HG03378 (cell line): ENCODE data around the gene HTD2.
"Not testable (repeated sequence)": the region's sequence is repeated elsewhere in the genome, so short reads cannot be mapped to it uniquely, and the experiment has no call there.

Source experiments
- ATAC-seq: cut with Tn5 transposase; IDR thresholded peaks from one replicate; pipeline ENCODE4 v1.9.1; 2021; ENCODE audit warnings: mild to moderate bottlenecking, moderate library complexity; ENCODE audit not compliant: unreplicated experiment

Gene HTD2

GRCh38 chr3:58331593-58332152, 25.4 kb downstream of the HTD2 start:
- no peak for ATAC-seq

GRCh38 chr3:58332575-58333188, 26.4 kb downstream of the HTD2 start, which contains the start of gene PXK:
Gene PXK, plus strand, starts transcription at chr3:58332892. Its CDS starts 97 bp downstream, at chr3:58332989.
- ATAC-seq: peak; percentile 60

DNA sequence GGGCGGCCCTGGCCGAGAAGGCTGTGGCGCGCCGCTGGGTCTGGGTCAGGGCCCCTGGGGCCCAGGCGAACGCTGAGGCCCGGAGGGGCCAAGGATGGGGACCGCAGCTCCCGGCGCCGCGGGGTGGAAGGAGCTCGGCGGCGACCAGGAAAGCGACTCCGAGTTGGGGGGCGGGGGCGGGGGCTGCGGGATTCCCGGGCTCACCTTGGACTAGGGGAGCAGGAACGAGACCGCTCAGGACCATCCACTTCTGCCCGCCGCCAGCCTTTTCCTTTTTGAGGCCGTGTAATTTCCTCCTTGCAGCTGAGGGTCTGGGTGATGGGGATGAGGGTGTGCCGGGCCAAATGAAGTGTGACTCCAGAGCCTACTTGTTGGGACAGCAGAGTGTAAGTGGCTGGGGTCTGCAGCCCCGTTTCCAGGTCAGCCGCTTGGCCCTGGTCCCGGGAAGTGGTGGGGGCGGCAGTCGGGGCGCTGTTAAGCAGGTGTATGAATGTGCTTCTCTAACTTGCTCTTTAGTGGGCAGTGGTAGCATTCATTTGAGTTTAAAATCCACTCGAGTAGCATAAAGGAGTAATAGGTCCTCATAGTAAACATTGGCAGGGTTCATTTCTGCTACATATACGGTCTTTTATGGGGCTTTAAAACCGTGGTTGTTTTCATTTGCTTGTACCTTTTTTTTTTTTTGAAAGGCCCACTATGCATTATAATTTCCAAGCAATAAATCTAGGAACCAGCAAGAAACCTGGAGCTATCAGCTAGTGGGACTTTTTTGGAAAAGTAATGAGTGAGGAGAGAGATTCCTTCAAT, 27.1 kb downstream of the HTD2 start:
- peak; percentile 40 for ATAC-seq

DNA sequence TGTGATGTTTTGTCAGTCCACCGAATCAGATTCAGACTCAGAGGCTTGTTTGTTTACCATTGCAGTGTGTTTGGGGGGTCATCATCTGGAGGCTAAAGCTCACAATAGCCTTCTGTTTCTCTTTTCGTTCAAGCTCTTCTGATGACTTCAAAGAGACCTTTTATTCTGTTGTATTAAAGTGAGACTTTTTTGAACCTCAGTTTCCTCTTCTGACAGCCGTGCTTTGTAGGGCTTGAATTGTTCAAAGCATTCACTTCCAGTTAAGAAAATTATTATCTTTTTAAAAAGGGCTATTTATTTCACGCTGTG, 27.6 kb downstream of the HTD2 start:
- ATAC-seq: no peak

DNA sequence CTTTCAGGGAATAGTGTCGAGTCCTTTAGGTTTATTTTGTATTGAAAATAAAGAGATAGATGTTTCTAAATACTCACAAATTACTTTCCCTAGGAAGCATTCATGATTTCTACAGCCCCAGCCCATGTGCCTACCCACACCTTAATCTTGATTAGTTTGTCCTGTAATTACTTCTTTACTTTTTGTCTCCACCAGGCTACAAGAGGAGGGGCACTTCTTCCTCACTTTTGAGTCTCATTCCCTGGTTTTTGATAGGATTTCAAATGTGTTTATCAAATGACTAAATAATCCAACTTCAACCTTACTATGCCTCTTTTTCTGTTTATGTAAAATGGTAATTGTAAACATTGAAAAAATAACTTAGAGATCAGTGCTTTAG, 28.2 kb downstream of the HTD2 start:
- no peak for ATAC-seq

GRCh38 chr3:58335652-58335947, 29.3 kb downstream of the HTD2 start:
- no peak for ATAC-seq

DNA sequence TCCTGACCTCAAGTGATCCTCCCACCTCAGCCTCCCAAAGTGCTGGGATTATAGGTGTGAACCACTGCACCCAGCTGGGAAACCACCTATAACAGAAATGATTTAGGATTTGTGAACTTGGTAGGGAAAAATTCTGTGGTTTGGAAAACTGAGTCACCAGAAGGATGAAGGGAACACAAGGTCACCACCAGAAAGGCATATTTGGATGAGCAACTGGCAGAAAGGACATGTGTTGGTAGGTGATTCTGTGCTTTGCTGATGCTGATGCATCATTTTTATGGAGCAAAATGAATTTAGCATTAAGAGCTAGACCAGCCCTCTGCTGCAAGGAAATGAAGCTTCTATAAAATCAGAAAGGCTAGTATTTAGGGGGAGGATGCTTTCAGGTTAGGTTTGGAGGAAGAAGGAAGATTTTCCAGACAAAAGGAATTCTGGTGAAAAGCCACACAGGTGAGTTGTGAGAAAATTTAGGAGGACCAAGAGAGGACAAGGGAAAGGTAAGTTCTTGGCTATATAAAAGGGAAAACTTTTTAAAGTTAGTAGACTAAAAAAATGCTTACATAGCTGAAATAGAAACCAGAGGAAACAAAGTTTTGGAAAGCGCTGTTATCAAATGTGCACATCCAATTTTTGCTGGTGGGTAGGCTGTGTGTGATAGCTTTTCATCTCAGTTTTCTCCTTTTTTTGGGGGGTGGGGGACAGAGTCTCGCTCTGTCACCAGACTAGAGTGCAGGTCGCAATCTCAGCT, 30.0 kb downstream of the HTD2 start:
- ATAC-seq: no peak

GRCh38 chr3:58337190-58337589, 30.9 kb downstream of the HTD2 start:
- ATAC-seq: no peak

DNA sequence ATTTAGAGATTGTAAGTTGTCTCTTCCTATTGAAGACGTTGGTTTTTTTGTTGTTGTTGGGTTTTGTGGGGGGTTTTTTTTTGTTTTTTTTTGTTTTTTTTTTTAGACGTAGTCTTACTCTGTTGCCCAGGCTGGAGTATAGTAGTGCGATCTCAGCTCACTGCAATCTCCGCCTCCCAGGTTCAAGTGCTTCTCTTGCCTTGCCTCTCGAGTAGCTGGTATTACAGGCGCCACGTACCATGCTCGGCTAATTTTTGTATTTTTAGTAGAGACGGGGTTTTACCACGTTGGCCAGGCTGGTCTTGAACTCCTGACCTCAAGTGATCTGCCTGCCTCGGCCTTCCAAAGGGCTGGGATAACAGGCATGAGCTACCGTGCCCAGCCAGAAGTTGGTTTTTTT, 32.8 kb downstream of the HTD2 start:
- ATAC-seq: not testable (repeated sequence)

DNA sequence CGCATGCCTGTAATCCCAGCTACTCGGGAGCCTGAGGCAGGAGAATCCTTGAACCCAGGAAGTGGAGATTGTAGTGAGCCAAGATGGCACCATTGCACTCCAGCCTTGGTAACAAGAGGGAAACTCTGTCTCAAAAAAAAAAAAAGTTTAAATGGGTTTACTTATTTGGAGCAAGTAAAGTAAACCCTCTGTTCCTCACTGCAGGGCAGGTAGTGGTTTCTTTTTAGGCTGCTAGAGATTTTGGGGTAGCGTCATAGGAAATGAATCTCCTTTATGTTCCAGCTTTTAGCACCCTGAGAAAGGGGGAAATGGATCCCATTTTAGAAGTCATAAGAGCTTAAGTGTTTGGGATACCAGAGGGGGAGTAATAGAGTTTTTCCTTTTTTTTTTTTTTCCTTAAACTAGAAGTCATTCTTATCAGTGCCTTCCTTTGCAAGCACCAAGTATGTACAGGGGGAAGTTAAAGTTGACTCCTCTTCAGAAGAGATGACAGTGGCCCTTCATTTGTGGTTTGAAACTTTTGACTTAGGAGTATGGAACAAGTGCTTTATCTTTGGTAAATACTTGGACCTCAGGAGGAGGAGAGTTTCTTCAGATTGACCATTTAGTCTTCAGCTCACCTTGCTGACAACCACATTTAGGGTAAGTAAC, 34.4 kb downstream of the HTD2 start:
- no peak for ATAC-seq

- no peak for ATAC-seq
These were observed 35.1 kb downstream of the HTD2 start for GRCh38 chr3:58341376-58341775.

DNA sequence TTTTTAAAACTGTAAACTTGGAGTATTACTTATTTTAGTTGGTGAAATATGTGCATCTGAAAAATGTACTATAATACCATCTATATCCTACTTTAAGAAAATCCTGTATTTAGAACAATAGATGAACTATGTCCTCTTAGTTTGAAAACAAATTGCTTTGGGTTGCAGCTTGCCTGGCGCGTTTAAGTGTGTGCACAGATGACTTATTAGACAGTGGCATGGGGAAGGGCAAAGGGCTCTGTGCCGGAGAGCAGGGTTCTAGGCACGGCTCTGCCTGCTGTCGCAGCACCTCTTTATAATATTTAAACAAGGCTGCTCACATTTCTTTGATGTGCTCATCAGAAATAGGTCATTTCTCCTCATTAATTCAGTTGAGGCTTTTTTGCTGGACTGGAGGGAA, 36.4 kb downstream of the HTD2 start:
- ATAC-seq: no peak

- no peak for ATAC-seq
These were observed 39.1 kb downstream of the HTD2 start for GRCh38 chr3:58345457-58345856.

- ATAC-seq: no peak
These were observed 40.0 kb downstream of the HTD2 start for GRCh38 chr3:58346368-58346767.

DNA sequence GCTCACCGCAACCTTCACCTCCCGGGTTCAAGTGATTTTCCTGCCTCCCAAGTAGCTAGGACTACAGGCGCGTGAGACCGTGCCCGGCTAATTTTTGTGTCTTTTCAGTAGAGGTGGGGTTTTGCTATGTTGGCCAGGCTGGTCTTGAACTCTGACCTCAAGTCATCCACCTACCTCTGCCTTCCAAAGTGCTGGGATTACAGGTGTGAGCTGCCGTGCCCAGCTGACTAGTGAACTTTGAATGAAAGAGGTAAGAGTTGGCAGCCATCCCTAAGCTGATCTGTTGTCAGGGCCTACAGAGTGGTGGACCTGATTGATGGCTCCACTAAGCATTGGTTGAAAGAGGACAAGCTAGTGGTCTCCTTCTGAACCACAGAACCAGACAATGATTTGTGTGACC, 41.7 kb downstream of the HTD2 start:
- ATAC-seq: no peak

- peak; percentile 84 for ATAC-seq
These were observed 43.7 kb downstream of the HTD2 start for GRCh38 chr3:58349792-58350626.

- peak; percentile 6 for ATAC-seq
These were observed 44.3 kb downstream of the HTD2 start for GRCh38 chr3:58350627-58351013.

GRCh38 chr3:58351920-58352319, 45.6 kb downstream of the HTD2 start:
- no peak for ATAC-seq

DNA sequence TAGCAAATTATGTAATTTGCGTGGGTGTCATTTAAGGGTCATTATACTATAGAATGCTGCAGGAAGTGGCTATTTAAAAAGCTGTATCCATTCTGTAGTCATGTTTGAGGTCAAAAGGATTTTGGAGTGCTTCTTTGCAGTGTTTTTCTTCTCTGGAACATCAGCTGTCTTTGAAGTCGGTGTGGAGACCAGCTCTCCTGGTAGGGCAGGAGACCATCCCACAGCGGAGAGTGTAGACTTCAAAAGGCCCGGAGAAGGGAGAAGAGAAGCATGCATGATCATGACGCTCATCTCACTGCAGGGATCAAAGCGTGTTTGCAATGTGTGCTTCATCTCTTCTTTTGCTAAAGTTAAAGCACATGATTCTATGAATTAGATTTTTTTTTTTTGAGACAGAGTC, 46.3 kb downstream of the HTD2 start:
- no peak for ATAC-seq

DNA sequence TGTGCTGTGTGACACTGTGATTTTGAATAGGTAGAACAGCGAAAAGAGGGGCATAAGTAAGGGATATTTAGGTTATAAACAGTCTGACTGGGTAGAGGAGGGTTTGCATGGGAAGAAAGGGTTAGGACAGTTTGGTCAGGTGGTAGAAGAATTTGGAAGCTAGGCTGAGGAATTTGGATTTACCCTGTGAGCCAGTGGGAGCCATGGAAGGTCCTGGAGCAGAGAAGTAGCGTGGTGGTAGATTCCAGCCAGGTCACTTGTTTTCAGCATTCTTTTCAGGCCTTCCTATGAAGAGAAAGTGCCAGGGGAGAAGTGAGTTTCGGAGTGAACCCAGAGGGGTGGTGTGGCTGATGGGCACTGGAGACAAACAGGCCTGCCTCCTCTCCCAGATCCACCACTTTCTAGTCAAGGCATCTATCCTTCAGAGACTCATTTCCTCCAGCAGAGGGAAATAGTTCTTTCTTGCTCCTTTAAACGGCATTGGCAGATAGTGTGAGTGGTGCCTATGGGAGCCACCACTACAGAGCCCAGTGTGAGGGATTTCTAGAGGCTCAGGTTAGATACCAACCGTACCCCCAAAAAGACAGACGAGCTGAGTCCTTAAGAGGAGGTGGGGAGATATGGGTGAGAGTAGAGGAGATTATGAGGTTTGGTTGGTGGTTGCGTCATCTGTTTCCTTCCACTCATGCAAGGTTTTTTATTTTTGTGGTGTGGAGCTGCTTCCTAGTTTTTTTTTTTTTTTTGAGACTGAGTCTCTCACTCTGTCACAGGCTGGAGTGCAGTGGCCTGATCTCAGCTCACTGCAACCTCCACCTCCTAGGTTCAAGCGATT, 47.6 kb downstream of the HTD2 start:
- no peak for ATAC-seq
